ENCODE results near the gene NOTCH3.

Gene NOTCH3

DNA sequence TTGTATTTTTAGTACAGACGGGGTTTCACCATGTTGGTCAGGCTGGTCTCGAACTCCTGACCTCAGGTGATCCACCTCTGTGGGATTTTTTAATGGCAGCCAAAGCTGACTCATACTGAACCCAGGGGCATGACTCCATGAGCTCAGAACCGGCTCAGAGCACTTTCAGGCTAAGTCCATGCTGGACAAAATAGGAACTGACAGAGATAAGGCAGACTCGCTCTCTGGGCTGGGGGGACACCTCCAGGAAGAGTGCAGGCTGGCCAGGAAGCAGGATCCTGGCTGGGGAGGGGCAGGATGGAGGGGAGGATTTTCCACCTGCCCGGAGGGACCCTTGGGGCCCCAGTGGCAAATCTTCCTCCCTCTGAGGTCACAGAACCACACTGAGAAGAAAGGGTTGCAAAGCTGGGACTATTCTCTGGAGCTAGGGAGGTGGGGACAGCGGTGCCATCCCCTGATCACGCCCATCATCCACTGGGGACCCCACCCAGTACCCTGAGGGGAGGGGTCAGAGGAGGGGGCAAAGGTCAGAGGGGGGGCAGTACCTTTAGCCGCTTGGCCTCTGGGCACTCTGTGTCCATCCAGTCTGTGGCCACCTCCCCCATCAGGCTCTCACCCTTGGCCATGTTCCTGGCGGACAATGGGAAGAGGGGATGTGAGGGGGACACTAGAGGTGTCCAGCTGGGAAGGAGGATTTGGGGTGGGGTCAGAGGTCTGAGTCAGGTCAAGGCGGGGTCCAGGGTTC, 31.1 kb downstream of the NOTCH3 start:
- DNase-seq: no peak

DNA sequence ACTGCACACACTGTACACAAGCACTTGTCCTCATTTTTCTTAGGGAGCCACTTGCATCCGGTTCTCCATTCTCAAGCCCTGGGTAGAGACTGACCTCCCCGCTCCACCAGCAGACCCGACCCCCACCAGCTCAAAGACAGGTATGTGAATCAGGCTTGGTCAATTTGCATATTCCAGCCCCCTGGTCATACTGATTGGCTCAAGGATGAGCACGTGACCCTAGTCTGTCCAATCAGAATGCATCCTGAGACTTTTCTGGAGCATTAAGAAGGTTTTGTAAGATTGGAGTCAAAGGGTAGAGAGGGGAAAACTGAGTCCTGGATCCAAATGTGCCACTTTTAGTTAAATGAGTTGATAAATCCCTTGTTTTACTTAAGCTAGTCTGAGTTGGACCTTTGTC, 34.1 kb downstream of the NOTCH3 start:
- no peak for DNase-seq

DNA sequence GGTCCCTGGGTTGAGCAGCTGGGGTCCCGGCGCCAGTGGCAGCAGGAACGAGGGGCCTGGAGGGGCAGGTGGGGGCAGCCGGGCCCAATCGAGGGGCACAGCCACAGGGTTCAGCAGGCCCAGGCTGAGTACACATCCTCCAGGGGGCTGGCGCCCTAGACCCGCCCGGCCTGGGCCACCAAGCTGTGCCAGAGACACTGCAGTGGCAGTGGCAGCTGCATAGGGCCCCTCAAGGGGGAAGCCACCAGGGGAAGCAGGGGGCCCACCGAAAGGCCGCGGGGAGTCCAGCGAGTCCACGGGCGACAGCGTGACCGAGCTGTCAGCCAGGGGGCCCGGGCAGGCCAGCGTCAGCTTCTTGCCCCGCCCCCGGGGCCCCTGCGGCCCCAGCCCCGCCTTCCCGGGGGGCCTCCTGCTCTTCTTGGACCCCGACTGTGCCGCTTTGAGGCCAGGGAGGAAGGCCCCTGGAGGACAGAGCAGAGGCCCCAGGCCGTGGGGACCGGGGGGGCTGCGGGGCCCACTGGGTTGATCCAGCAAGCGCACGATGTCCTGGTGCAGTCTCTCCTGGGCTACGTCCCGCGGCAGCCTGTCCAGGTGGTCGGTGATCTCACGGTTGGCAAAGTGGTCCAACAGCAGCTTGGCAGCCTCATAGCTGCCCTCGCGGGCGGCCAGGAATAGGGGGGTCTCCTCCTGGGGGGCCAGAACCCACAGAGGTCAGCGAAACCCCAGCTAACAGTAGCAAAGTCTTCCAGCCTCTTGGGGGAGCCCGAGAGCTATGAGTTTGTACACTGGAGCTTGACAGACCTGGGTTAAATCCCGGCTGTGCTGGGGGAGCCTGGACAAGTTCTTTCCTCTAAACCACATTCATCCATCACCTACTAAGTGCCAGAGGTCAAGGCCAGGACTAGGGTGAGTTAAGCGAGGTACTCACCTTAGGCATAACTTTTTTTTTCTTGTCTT, 39.5 kb downstream of the NOTCH3 start:
- no peak for DNase-seq

DNA sequence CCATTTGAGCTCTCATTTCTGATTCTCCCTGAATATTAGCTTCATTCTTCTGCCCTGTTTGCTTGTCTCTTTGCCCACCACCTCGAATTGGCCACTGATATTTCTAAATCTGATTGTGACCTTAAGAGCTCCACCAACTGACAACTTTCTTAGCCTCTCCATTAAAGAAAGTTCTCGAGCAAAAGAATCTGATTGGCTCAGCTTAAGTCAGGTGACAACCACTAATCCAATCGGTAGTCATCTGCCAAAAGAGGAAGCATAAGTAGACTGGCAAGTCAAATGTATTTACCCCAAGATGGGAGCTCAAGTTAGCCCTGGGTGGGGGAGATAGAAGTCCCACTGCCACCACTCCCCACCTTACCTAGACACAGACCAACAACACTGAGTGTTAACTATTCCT, 41.5 kb downstream of the NOTCH3 start:
- DNase-seq: no peak

DNA sequence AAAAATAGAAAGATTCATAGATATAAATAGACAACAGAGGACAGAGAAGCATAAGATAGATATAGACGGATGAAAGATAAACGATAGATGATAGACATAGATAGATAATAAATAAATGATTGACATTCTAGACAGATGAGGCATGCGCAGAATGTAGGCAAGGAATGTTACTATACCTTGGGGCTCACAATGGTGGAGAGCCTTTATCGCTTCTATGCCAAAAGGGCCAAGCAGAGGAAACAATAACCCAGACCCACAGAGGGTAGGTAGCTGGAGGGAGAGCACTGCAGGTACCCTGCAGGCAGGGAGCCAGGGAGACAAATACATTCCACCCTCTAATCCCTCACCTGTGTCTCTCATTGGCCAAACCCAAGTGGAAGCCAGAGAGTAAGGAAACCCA, 44.4 kb downstream of the NOTCH3 start:
- DNase-seq: no peak

DNA sequence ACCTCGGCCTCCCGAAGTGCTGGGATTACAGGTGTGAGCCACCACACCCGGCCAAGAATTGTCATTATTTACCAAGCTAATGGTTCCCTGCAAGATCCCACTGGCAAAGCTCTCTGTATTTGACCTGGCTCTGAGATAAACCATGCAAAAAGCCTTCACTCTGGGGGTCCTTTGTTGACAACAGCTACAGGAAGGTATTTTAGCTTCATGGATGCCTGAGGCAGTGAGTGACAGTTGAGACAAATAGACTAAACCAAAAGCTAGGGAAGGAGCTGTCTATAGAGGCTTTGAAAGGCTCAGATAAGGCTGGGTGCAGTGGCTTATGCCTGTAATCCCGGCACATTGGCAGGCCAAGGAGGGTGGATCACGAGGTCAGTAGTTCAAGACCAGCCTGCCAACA, 45.5 kb downstream of the NOTCH3 start:
- DNase-seq: no peak

DNA sequence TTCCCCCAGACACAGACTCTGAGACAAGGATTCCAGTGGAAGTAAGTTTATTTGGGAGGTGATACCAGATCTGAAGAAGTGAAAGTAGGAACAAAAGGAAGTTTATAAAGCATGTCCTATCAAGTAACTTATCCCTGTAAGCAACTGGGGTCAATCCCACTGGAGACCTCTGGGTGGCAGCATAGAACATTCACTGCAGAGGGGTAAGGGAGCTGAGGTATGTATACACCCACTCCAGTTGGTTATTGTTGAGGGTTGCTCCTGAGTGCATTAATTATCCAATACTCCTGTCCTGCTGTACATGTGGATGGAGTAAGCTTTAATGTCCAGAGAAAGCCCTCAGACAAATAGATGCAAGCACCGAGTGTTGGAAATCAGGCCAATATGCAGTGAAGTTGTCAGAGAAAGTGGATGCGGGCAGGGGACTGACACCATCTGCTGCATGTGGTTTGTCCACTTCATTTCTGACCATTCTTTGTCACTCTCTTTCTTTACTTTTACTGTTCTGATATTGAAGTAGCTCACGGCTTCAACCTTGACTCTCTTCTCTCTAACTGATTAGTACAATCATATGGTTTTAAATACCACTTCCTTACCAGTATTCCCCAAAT, 46.7 kb downstream of the NOTCH3 start:
- no peak for DNase-seq

DNA sequence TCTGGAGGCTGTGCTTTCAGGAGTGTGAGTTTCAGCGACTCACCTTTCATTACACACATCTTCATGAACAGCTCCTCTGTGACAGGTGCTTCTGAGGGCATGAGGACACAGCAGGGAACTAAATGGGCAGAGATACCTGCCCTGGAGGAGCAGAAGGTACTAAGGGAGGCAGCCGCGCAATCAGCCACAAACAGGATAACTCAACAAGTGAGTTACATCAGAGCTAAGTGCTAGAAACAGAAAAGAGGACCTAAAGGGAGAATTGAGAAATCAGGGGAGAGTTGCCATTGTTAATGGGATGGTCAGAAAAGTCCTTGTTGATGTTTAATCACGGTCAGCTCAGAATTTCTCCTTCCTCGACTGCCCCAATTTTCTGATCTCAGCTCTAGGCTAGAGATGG, 51.1 kb downstream of the NOTCH3 start:
- no peak for DNase-seq

DNA sequence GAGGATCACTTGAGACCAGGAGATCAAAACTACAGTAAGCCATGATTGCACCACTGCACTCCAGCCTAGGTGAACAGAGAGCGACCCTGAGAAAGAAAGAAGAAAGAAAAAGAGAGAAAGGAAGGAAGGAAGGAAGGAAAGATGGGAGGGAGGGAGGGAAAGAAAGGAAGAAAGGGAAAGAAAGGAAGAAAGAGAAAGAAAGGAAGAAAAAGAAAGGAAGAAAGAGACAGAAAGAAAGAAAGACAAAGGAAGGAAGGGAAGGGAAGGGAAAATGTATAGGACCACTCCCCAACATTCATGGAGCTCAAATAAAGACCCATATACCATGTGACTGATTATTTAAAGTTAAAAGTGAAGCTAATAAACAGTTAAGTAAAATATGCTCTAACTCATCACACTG, 53.7 kb downstream of the NOTCH3 start:
- no peak for DNase-seq

DNA sequence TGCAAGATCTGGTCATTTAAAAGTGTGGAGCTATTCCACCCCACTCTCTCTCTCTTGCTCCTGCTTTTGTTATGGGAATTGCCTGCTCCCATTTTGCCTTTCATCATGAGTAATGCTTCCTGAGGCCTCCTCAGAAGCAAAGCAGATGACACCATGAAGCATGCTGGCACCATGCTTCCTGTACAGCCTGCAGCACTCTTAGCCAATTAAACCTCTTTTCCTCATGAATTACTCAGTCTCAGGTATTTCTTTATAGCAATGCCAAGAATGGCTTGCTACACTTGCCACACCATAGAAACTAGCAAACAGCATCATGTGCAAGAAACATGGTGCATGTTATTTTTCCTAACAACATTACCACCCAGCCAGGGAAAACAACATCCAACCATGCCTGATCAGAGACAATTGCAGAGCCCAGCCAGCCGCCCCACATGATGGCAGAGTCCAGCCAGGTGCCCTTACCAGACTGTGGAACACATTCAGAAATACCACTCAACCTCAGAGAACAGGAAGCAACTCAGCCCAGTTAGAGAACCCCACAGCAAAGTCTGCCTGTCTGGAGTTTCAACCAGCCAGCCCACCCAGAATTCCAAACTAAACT, 56.6 kb downstream of the NOTCH3 start:
- DNase-seq: no peak

DNA sequence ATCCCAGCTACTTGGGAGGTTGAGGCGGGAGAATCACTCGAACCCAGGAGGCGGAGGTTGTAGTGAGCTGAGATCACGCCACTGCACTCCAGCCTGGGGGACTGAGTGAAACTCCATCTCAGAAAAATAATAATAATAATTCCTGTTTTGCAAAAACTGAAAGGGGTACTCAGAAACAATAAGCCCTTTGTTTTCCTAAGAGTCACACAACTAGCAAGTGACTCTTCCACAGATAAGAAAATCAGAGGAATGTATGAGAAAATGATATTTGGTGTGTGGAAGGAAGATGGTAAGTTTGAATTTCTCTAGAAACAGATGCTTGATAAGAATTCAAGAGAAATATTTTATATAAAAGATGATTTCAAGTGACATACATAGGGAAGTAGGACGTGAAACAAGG, 58.5 kb downstream of the NOTCH3 start:
- no peak for DNase-seq

DNA sequence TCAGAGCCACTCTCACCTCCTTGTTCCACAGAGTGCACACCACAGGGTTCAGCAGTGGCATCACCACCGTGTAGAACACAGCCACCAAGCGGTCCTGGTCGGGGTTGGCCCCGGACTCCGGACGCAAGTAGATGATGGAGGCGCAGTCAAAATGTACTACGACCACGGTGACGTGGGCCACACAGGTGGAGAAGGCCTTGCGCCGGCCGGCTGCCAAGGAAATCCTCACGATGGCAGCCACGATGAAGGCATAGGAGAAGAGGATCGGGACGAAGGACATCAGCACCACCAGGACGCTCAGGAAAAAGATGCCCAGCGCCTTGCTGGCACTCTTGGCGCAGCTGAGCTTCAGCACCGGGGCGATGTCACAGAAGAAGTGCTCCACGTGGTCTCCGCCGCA, 59.7 kb downstream of the NOTCH3 start:
- no peak for DNase-seq

DNA sequence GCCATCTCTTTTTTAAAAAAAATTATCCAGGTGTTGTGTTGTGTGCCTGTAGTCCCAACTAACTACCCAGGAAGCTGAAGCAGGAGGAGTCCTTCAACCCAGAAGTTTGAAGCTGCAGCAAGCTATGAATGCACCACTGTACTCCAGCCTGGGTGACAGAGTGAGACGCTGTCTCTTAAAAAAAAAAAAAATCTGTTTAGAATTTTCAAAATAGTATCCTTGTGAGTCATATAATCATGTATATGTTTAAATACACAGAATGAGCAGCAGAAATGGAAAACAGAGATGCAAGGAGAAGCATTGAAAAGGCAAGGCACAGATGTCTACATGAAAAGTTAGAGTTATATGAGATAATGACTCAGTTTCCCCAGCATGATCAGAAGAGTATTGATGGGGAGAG, 62.4 kb downstream of the NOTCH3 start:
- DNase-seq: no peak

DNA sequence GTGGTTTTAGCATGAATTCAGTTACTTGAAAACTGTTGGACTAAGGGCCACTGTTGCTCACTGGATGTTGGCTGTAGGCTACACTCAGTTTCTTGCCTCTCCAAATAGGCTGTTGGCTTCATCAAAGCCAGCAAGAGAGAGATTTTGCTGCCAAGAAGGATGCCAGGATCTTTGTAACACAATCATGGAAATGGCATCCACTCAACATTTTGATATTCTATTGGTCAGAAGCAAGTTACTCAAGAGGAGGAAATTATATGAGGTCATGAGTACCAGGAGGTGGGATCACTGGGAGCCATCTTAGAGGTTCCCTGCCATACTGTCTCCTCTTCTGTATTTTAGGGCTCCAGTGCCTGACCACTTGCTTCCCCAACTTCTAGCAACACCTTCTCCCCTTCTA, 63.0 kb downstream of the NOTCH3 start:
- no peak for DNase-seq

DNA sequence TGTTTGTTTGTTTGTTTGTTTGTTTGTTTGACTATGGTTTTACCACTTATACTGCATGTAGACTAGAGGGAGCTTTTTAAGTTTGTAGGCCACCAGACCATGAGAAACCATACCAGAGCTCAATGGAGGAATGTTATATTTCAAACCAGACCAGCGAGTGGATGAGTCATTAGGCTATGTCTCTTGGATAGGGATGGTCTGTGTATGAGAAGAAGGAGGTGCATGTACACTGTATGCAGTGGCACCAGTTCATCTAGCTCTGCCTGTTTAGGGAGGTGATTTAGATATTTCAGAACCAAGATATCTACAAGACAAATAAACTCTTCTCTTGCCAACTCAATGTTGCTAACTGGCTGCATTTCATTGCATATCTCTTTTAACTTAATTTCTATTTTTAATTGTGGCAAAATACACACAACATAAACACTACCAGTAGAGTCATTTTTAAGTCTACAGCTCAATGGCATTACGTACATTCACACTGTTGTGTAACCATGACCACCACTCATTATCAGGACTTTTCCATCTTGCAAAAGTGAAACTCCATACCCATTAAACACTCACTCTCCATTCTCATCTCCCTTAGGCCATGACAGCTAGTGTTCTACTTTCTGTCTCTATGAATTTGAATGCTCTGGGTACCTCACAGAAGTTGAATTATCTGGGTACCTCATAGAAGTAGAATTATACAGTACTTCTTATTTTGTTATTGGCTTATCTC, 64.4 kb downstream of the NOTCH3 start:
- DNase-seq: no peak

DNA sequence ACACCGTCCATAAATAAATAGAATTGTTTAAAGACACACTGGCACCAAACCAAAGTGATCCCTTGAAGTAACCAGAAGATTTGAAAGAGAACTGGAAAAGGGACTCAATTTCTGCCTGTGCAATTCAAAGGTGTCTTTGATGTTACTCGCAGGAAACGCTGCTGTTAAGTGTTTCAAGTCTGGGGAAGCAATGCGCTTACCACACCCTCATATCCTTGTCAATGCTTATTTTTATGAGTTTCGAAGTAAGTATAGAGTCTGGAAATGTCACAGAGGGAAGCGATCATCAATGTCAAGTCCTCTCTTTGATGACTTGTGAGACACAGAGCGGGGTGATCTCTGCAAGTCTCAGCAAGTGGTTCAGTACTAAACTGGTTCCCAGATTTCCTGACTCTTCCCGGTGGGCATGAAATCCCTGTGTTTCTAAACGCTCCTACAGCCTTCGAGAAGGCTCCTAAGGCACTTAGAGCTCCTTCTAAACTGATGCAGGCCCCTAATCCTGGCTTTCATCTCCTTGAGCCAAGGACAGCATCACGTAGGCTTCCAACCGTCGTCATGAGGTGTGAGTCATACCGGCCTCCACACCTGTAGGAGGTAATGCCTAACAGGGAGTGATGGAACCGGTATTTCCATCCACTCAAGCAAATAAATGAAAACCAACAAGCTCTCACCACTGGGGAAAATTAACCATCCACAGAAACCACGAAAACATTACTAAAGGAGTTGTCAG, 70.8 kb downstream of the NOTCH3 start:
- DNase-seq: no peak

DNA sequence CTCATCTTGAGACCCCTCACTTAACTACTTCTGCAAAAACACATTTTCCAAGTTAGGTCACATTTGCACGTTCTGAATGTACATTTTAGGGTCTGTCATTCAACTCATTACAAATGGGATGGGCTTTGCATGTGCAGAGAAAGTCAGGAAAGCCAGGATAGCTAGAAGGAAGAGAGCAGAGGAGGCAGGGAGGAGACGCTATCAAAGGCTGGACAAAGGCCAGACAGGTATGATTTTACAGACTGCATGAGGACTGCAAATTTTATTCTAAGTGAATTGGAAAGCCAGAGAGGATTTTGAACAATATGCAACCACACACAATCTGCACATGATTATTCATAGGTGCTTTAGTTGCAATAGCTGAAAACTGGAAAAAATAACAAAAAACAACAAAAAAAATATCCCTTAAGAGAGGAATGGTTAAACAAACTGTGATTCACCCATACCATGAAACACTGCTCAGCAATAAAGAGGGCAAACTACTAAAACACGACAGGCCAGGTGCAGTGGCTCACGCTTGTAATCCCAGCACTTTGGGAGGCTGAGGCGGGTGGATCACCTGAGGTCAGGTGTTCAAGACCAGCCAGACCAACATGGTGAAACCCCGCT, 72.5 kb downstream of the NOTCH3 start:
- DNase-seq: no peak

DNA sequence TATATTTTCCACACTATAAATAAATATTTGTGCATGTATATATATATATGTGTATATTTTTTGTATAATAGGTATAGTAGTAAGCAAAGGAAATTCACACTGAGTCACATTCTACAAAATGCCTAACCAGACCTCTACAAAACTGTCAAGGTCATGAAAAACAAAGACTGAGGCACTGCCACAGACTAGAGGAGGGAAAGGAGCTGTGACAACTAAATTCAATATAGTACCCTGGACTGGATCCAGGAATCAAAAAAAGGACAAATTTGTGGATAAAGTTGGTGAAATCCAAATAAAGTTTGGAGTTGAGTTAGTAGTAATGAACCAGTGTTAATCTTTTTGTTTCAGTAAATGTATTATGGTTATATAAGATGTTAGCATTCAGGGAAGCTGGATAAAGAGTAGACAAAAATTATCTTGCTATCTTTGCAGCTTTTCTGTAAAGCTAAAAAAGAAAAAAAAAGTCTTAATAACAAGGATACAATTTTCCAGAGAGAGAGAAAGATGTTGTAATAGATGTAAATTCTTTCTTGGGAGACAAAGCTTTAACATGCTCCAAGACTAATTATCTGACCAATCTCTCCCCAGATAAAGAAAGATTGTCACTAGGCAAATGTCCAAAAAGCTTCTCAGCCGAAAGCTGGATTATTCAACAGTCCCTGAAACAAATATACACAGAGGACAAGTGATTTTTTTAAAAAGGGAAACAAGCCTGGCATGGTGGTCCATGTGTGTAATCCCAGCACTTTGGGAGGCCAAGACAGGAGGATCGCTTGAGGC, 74.5 kb downstream of the NOTCH3 start:
- DNase-seq: no peak
